Thyroid gland (tissue), 4 donors: ENCODE results near the gene SPACA5. TPM values are rescaled to one million over a fixed set of nuclear protein-coding genes. Genes with fewer than 3 reads are reported as not detected.
A peak's percentile ranks its signal among the peaks of the same experiment; 100 is the strongest.
"Not testable (repeated sequence)": the region's sequence is repeated elsewhere in the genome, so short reads cannot be mapped to it uniquely, and the experiment has no call there.

Experiments used
- DNase-seq, 2 donors: peaks; one replicate each; pipeline ENCODE4 v3.0.0-alpha.2; 2019
- H3K27ac ChIP-seq, 3 donors: fragments of 200-600 bp; sonication (generic); 1 replicate in 2 of 3; 2 replicates in 1 of 3; pipeline ENCODE4 v1.5.1; 2016 to 2019; ENCODE audit warnings: mild to moderate bottlenecking in 1 of 3, moderate library complexity in 1 of 3
- H3K27me3 ChIP-seq: fragments of 200-600 bp; sonication (generic); one replicate; pipeline ENCODE4 v1.5.1; 2019
- H3K36me3 ChIP-seq, 2 donors: fragments of 200-600 bp; sonication (generic); one replicate each; pipeline ENCODE4 v1.5.1; 2016 to 2019
- H3K4me1 ChIP-seq, 2 donors: fragments of 200-600 bp; sonication (generic); one replicate each; pipeline ENCODE4 v1.5.1; 2017 to 2019
- H3K4me3 ChIP-seq, 3 donors: fragments of 200-600 bp; sonication (generic); replicated peaks in 1 of 3; 1 replicate in 2 of 3; 2 replicates in 1 of 3; pipeline ENCODE4 v1.5.1; 2016; ENCODE audit warnings: mild to moderate bottlenecking in 1 of 3
- H3K9me3 ChIP-seq: fragments of 200-600 bp; sonication (generic); one replicate; pipeline ENCODE4 v1.5.1; 2017
- CTCF ChIP-seq, 6 experiments: fragments of 200-600 bp in 3 of 6; fragments of 450-650 bp in 3 of 6; sonication (generic) in 3 of 6; IDR thresholded peaks; one replicate each; pipeline ENCODE4 v1.5.1; 2016 to 2019; ENCODE audit warnings: antibody characterized with exemption in 6 of 6, mild to moderate bottlenecking in 2 of 6, inconsistent platforms in 1 of 6, moderate library complexity in 1 of 6
- POLR2A ChIP-seq, 2 donors: fragments of 450-650 bp; IDR thresholded peaks; one replicate each; pipeline ENCODE4 v1.6.1; 2017; ENCODE audit warnings: antibody characterized with exemption in 2 of 2, mild to moderate bottlenecking in 2 of 2, moderate library complexity in 1 of 2
- WGBS, 2 donors: methylation state at CpG; one replicate each; pipeline ENCODE4 v1.1.5; 2017; 5-methylcytosine and 5-hydroxymethylcytosine counted together
- intact Hi-C: fragments of 100-400 bp; cut with DNase I; formaldehyde crosslinking; loops from one replicate; pipeline ENCODE4 v1.15.1; 2023
- total RNA-seq, 4 donors: library from RNA; depleted of rRNA; stranded (reverse); fragments of >200 nt; gene quantifications; one replicate each; pipeline ENCODE4 v1.2.3, GENCODE V29; 2016

Gene SPACA5
- total RNA-seq, 4 donors from 2014 or later, result not detected

- H3K4me3 ChIP-seq, H3K9me3 ChIP-seq, H3K27me3 ChIP-seq, DNase-seq, H3K36me3 ChIP-seq, H3K4me1 ChIP-seq, H3K27ac ChIP-seq: not testable (repeated sequence)
- intact Hi-C loops, result loop anchor here (10.0 kb wide), 1 partner anchor 185 kb away; the partner anchor contains the start of gene ZNF81
- no CpG with 5 or more reads among the region's 1 CpG for WGBS, 2 donors
Observed at GRCh38 chrX:48019892-48020291, 13.1 kb downstream of the SPACA5 start.

- intact Hi-C loops, result loop anchor here (10.0 kb wide), 1 partner anchor 186 kb away; the partner anchor contains the start of gene ZNF81
- peak overlapping the region in 1 of 3 donors; percentile 91 for H3K27ac ChIP-seq
- not testable (repeated sequence) for H3K4me1 ChIP-seq, H3K9me3 ChIP-seq, DNase-seq, H3K27me3 ChIP-seq, H3K36me3 ChIP-seq, H3K4me3 ChIP-seq
- 56% methylated on average over 10 to 11 of the region's 11 CpGs for whole genome bisulfite sequencing, 2 donors
Observed at GRCh38 chrX:48020472-48020871, 13.7 kb downstream of the SPACA5 start.

- Histone ChIP-seq H3K4me3 (peak overlapping the region in 2 of 3 donors; percentile 22 to 44), H3K36me3 (no peaks in the 10 kb centered on the region), H3K9me3 (no peaks in the 10 kb centered on the region), H3K27me3 (no peaks in the 10 kb centered on the region), H3K4me1 (no peaks in the 10 kb centered on the region), H3K27ac (peak overlapping the region; percentile 81 to 92 (median 91))
- intact Hi-C loops, result loop anchor here (10.0 kb wide), 1 partner anchor 186 kb away; the partner anchor contains the start of gene ZNF81
- no peak for TF ChIP-seq POLR2A (IDR thresholded peaks at IDR 0.05)
- TF ChIP-seq CTCF (IDR thresholded peaks at IDR 0.05), result no peak
- DNase-seq, result peak; percentile 63 to 73
- 0 to 2% methylated on average over 30 of the region's 30 CpGs for WGBS, 2 donors
Observed at GRCh38 chrX:48021026-48021900, 14.5 kb downstream of the SPACA5 start.

- no peak for DNase-seq
- Histone ChIP-seq H3K9me3 (no peaks in the 10 kb centered on the region), H3K36me3 (no peaks in the 10 kb centered on the region), H3K4me1 (no peaks in the 10 kb centered on the region), H3K27me3 (no peaks in the 10 kb centered on the region), H3K27ac (peak overlapping the region in 2 of 3 donors; percentile 81 to 91), H3K4me3 (no peak overlapping the region)
- intact Hi-C loops, result loop anchor here (10.0 kb wide), 1 partner anchor 187 kb away; the partner anchor contains the start of gene ZNF81
- WGBS, 2 donors, result 65 to 74% methylated on average over 2 to 3 of the region's 3 CpGs
- TF ChIP-seq POLR2A (IDR thresholded peaks at IDR 0.05) (no peak), CTCF (IDR thresholded peaks at IDR 0.05) (no peak)
Observed at GRCh38 chrX:48022100-48022499, 15.3 kb downstream of the SPACA5 start.

- Histone ChIP-seq H3K9me3 (no peaks in the 10 kb centered on the region), H3K36me3 (no peaks in the 10 kb centered on the region), H3K27me3 (no peaks in the 10 kb centered on the region), H3K4me1 (no peaks in the 10 kb centered on the region), H3K4me3 (no peak overlapping the region), H3K27ac (no peak overlapping the region)
- DNase-seq, result no peak
- TF ChIP-seq POLR2A (IDR thresholded peaks at IDR 0.05) (no peak), CTCF (IDR thresholded peaks at IDR 0.05) (no peak)
- intact Hi-C loops, result loop anchor here (10.0 kb wide), 1 partner anchor 188 kb away; the partner anchor contains the start of gene ZNF81
- WGBS, 2 donors, result 96 to 97% methylated on average over 3 of the region's 3 CpGs
Observed at GRCh38 chrX:48022738-48023137, 15.9 kb downstream of the SPACA5 start.

- H3K27me3 ChIP-seq, result no peaks in the 10 kb centered on the region
- no peak for TF ChIP-seq POLR2A (IDR thresholded peaks at IDR 0.05)
- TF ChIP-seq CTCF (IDR thresholded peaks at IDR 0.05), result peak; percentile 29 to 57 (median 52)
- H3K36me3 ChIP-seq, result no peaks in the 10 kb centered on the region
- no peak overlapping the region for H3K4me3 ChIP-seq
- intact Hi-C loops, result loop anchor here (5.0 to 10.0 kb wide), 2 partner anchors 53 to 191 kb away; partner anchors contain the start of gene ZNF81
- peak; percentile 34 to 42 for DNase-seq
- H3K4me1 ChIP-seq, result no peaks in the 10 kb centered on the region
- H3K9me3 ChIP-seq, result no peaks in the 10 kb centered on the region
- 4 to 5% methylated on average over 4 to 7 of the region's 7 CpGs for WGBS, 2 donors
- H3K27ac ChIP-seq, result no peak overlapping the region
Observed at GRCh38 chrX:48025561-48025960, 18.8 kb downstream of the SPACA5 start.

GRCh38 chrX:48027545-48027944 is 20.8 kb downstream of the SPACA5 start:
- H3K36me3 ChIP-seq, H3K4me3 ChIP-seq, H3K9me3 ChIP-seq, H3K4me1 ChIP-seq, H3K27me3 ChIP-seq, H3K27ac ChIP-seq, DNase-seq: not testable (repeated sequence)
- intact Hi-C loops, result loop anchor here (5.0 to 10.0 kb wide), 2 partner anchors 55 to 193 kb away; partner anchors contain the start of gene ZNF81
- 52 to 72% methylated on average over 2 to 3 of the region's 4 CpGs for WGBS, 2 donors
